K562 (cell line): ENCODE results near the gene ILK. TPM values are rescaled to one million over a fixed set of nuclear protein-coding genes. Genes with fewer than 3 reads are reported as not detected.

Experiments
- ATAC-seq: fragments of 200-7000 bp; cut with Tn5 transposase; 3 replicates; pipeline ENCODE4 v1.9.1; 2020; ENCODE audit warnings: moderate library complexity
- BruUV-seq: library from RNA; stranded (reverse); fragments of 400-500 nt; replicated peaks from 2 replicates; lab custom pipeline; 2021; lab: Mats Ljungman, UMichigan
- CTCF ChIA-PET: fragments of 300-600 bp; formaldehyde crosslinking; extraction: SDS; loops from one replicate; lab custom pipeline; 2021; ENCODE audit warnings: low intra/inter-chr PET ratio; lab: Yijun Ruan, JAX
- POLR2A ChIA-PET: fragments of 300-600, 350-650 bp; sonication (Branson Sonifier 250); formaldehyde crosslinking; extraction: SDS; loops from one replicate; lab custom pipeline; 2021; ENCODE audit warnings: antibody characterized with exemption, inconsistent platforms; lab: Yijun Ruan, JAX
- DNase-seq, 4 experiments: peaks; one replicate each; pipeline versions ENCODE4 v3.0.0 to v3.0.0-alpha.2; 2011 to 2018; ENCODE audit warnings: low spot score in 3 of 4, mixed read lengths in 3 of 4; ENCODE audit errors: extremely low read depth in 1 of 4
- FAIRE-seq: peaks from 2 replicates; lab custom pipeline; 2011; peaks lifted over from hg19 to GRCh38; lab: Jason Lieb, UNC
- H2AFZ ChIP-seq: 2 replicates; pipeline ENCODE4 v1.6.0; 2011; ENCODE audit warnings: low read depth, low read length, control low read depth, inconsistent platforms
- H3K27ac ChIP-seq: fragments of 200-600 bp; 3 replicates; pipeline ENCODE4 v1.8.0; 2011; ENCODE audit warnings: low read depth, mild to moderate bottlenecking, control low read depth, inconsistent platforms, low read length, moderate library complexity, mixed read lengths; ENCODE audit errors: extremely low read depth
- H3K27me3 ChIP-seq, 2 experiments: fragments of 300-600 bp in 1 of 2; 2 replicates in 1 of 2; 3 replicates in 1 of 2; pipeline versions ENCODE4 v1.6.0 to v1.8.0; 2011; ENCODE audit warnings: inconsistent platforms in 2 of 2, low read length in 2 of 2, mild to moderate bottlenecking in 1 of 2, mixed read lengths in 1 of 2, moderate library complexity in 1 of 2; ENCODE audit not compliant: control insufficient read depth in 2 of 2, insufficient read depth in 2 of 2
- H3K36me3 ChIP-seq: fragments of 300-600 bp; 3 replicates; pipeline ENCODE4 v1.8.0; 2011; ENCODE audit warnings: mild to moderate bottlenecking, low read length, inconsistent platforms; ENCODE audit not compliant: control insufficient read depth, insufficient read depth
- H3K4me1 ChIP-seq, 2 experiments: fragments of 200-600 bp in 1 of 2; replicated peaks in 1 of 2; 2 replicates in 1 of 2; 3 replicates in 1 of 2; pipeline versions ENCODE4 v1.5.1 to v1.8.0; 2011; ENCODE audit warnings: inconsistent platforms in 2 of 2, low read length in 2 of 2, mild to moderate bottlenecking in 1 of 2, mixed read lengths in 1 of 2, moderate library complexity in 1 of 2; ENCODE audit not compliant: control insufficient read depth in 2 of 2, insufficient read depth in 2 of 2
- H3K4me2 ChIP-seq: 2 replicates; pipeline ENCODE4 v1.6.1; 2011; ENCODE audit warnings: low read length, control low read depth, inconsistent platforms, mixed read lengths; ENCODE audit not compliant: insufficient read depth
- H3K4me3 ChIP-seq: fragments of 200-600 bp; sonication (generic), shearing (Covaris generic); 2 replicates; pipeline ENCODE4 v1.5.1; 2016; ENCODE audit warnings: control low read depth, inconsistent platforms
- H3K79me2 ChIP-seq: fragments of 200-600 bp; 3 replicates; pipeline ENCODE4 v1.8.0; 2011; ENCODE audit warnings: low read length, inconsistent platforms; ENCODE audit not compliant: control insufficient read depth, insufficient read depth
- H3K9ac ChIP-seq, 2 experiments: 2 replicates each; pipeline versions ENCODE4 v1.6.0 to v1.6.1; 2011; ENCODE audit warnings: low read depth in 2 of 2, low read length in 2 of 2, control low read depth in 1 of 2, inconsistent platforms in 1 of 2, mild to moderate bottlenecking in 1 of 2, mixed read lengths in 1 of 2; ENCODE audit not compliant: insufficient read depth in 1 of 2
- H3K9me1 ChIP-seq: one replicate; pipeline ENCODE4 v1.6.0; 2011; ENCODE audit warnings: inconsistent platforms, mild to moderate bottlenecking, low read length, moderate library complexity; ENCODE audit not compliant: control insufficient read depth, insufficient read depth
- H3K9me3 ChIP-seq: replicated peaks from 2 replicates; pipeline ENCODE4 v1.5.1; 2011; ENCODE audit warnings: low read depth, low read length, inconsistent platforms; ENCODE audit not compliant: control insufficient read depth, insufficient read depth
- H4K20me1 ChIP-seq: replicated peaks from 2 replicates; pipeline ENCODE4 v1.6.1; 2011; ENCODE audit warnings: low read length, inconsistent platforms, mixed read lengths; ENCODE audit not compliant: control insufficient read depth, insufficient read depth
- BRD9 ChIP-seq: fragments of 450-650 bp; IDR thresholded peaks from 2 replicates; pipeline ENCODE4 v1.6.1; 2018; ENCODE audit warnings: low read depth; ENCODE audit not compliant: partially characterized antibody
- DACH1 ChIP-seq: fragments of 450-650 bp; IDR thresholded peaks from 2 replicates; pipeline ENCODE4 v1.6.1; 2018; ENCODE audit not compliant: partially characterized antibody
- DMBX1 ChIP-seq: fragments of 250-450 bp; sonication (Bioruptor Pico); IDR thresholded peaks from 2 replicates; pipeline ENCODE4 v1.8.0; 2022; ENCODE audit warnings: inconsistent platforms, mild to moderate bottlenecking, moderate library complexity, borderline replicate concordance
- EP300 ChIP-seq: IDR thresholded peaks from 2 replicates; pipeline ENCODE4 v1.6.1; 2012; ENCODE audit warnings: low read length, improper control_type of control experiment
- FUS ChIP-seq: fragments of 200-400 bp; formaldehyde crosslinking; optimal IDR thresholded peaks from 2 replicates; pipeline ENCODE3; 2017; ENCODE audit warnings: low read depth, low read length
- HCFC1 ChIP-seq: IDR thresholded peaks from 2 replicates; pipeline ENCODE4 v1.6.1; 2012; ENCODE audit warnings: low read depth, low read length, improper control_type of control experiment
- JUN ChIP-seq, 2 experiments: sonication (generic) in 1 of 2; formaldehyde crosslinking in 1 of 2; IDR thresholded peaks; 2 replicates each; pipeline versions ENCODE4 v1.6.1 to v1.8.0; 2012 to 2022; ENCODE audit warnings: borderline replicate concordance in 2 of 2, mild to moderate bottlenecking in 2 of 2, improper control_type of control experiment in 1 of 2, low read depth in 1 of 2, low read length in 1 of 2, missing genetic modification reagents in 1 of 2
- LCOR ChIP-seq: sonication (generic); formaldehyde crosslinking; IDR thresholded peaks from 2 replicates; pipeline ENCODE4 v1.8.0; 2022; ENCODE audit warnings: mild to moderate bottlenecking, missing genetic modification reagents
- MEIS2 ChIP-seq: fragments of 450-650 bp; IDR thresholded peaks from 2 replicates; pipeline ENCODE4 v1.6.1; 2014; ENCODE audit warnings: mild to moderate bottlenecking; ENCODE audit not compliant: partially characterized antibody
- MYC ChIP-seq, 2 experiments: fragments of 250-450 bp in 1 of 2; sonication (Bioruptor Pico) in 1 of 2; IDR thresholded peaks; 2 replicates each; pipeline versions ENCODE4 v1.5.1 to v1.6.1; 2012 to 2021; ENCODE audit warnings: low read depth in 2 of 2, borderline replicate concordance in 1 of 2, improper control_type of control experiment in 1 of 2, low read length in 1 of 2, mild to moderate bottlenecking in 1 of 2, moderate library complexity in 1 of 2
- NBN ChIP-seq: fragments of 450-650 bp; IDR thresholded peaks from 2 replicates; pipeline ENCODE4 v1.6.1; 2016; ENCODE audit warnings: low read depth, mild to moderate bottlenecking
- SMAD3 ChIP-seq: fragments of 450-650 bp; formaldehyde crosslinking; conservative IDR thresholded peaks from 2 replicates; pipeline ENCODE4 v1.4.0; 2020; ENCODE audit warnings: mild to moderate bottlenecking
- SRSF7 ChIP-seq: fragments of 200-400 bp; formaldehyde crosslinking; optimal IDR thresholded peaks from 2 replicates; pipeline ENCODE3; 2017; ENCODE audit warnings: mild to moderate bottlenecking, low read depth, low read length
- TAL1 ChIP-seq: fragments of 450-650 bp; IDR thresholded peaks from 2 replicates; pipeline ENCODE4 v1.6.1; 2016; ENCODE audit warnings: mild to moderate bottlenecking
- TARDBP ChIP-seq: fragments of 450-650 bp; IDR thresholded peaks from 2 replicates; pipeline ENCODE4 v1.6.1; 2016
- TCF7 ChIP-seq: sonication (generic); IDR thresholded peaks from 2 replicates; pipeline ENCODE4 v1.6.1; 2016; ENCODE audit warnings: antibody characterized with exemption, borderline replicate concordance
- TEAD1 ChIP-seq, 2 experiments: fragments of 450-650 bp in 1 of 2; sonication (generic) in 1 of 2; formaldehyde crosslinking; IDR thresholded peaks; 2 replicates each; pipeline versions ENCODE4 v1.4.0 to v1.8.0; 2020 to 2022; ENCODE audit warnings: mild to moderate bottlenecking in 2 of 2, missing genetic modification reagents in 1 of 2
- TRIM28 ChIP-seq: fragments of 450-650 bp; IDR thresholded peaks from 2 replicates; pipeline ENCODE4 v1.6.1; 2017
- XRCC3 ChIP-seq: fragments of 450-650 bp; IDR thresholded peaks from 2 replicates; pipeline ENCODE4 v1.6.1; 2017; ENCODE audit warnings: mild to moderate bottlenecking, moderate library complexity
- ZC3H8 ChIP-seq: fragments of 450-650 bp; IDR thresholded peaks from 2 replicates; pipeline ENCODE4 v1.6.1; 2017
- ZFP91 ChIP-seq: sonication (generic); formaldehyde crosslinking; IDR thresholded peaks from 2 replicates; pipeline ENCODE4 v1.8.0; 2022; ENCODE audit warnings: mild to moderate bottlenecking, missing genetic modification reagents
- ZNF184 ChIP-seq: sonication (generic); formaldehyde crosslinking; IDR thresholded peaks from 2 replicates; pipeline ENCODE4 v1.5.0; 2020; ENCODE audit warnings: missing genetic modification reagents
- ZNF316 ChIP-seq: fragments of 450-650 bp; IDR thresholded peaks from 2 replicates; pipeline ENCODE4 v1.6.1; 2016
- ZNF644 ChIP-seq: fragments of 200-800 bp; sonication (Bioruptor generic); IDR thresholded peaks from 2 replicates; pipeline ENCODE4 v1.6.1; 2016; ENCODE audit warnings: low read depth, missing genetic modification characterization, missing compliant biosample characterization
- WGBS: fragments of 100-300 bp; shearing (Covaris generic); methylation state at CpG from one replicate; pipeline ENCODE4 v1.1.6; 2016; ENCODE audit warnings: low coverage, mixed read lengths; ENCODE audit not compliant: insufficient coverage; ENCODE audit errors: missing lambda C conversion rate; 5-methylcytosine and 5-hydroxymethylcytosine counted together
- in situ Hi-C: fragments of 300-500 bp; cut with MboI; formaldehyde crosslinking; loops from 4 replicates; pipeline ENCODE4 v1.15.0; 2018; ENCODE audit warnings: inconsistent platforms, mixed read lengths
- intact Hi-C: fragments of 100-400 bp; cut with micrococcal nuclease; formaldehyde crosslinking; loops from 2 replicates; pipeline ENCODE4 v1.14.2; 2022
- polyA plus RNA-seq, 8 experiments: library from polyadenylated mRNA; depleted of rRNA in 4 of 8; stranded (reverse) in 5 of 8; unstranded in 3 of 8; fragments of >200 nt; fragmentation: Nextera tagmentation in 2 of 8; fragmentation: Illumina TruSeq in 1 of 8; extraction: Ambion mirVana in 2 of 8; extraction: Trizol in 1 of 8; gene quantifications; 2 replicates each; pipeline versions ENCODE4 v1.2.1 to v1.2.3, GENCODE V29; 2011 to 2014; ENCODE audit warnings: inconsistent platforms in 1 of 8, missing spikeins in 1 of 8
- total RNA-seq, 7 experiments: library from RNA; depleted of rRNA in 6 of 7; stranded (reverse); fragments of >200 nt in 6 of 7; fragmentation: Illumina TruSeq in 2 of 7; extraction: Trizol in 2 of 7; gene quantifications; 2 replicates each; pipeline versions ENCODE4 v1.2.1 to v1.2.3, GENCODE V29; 2011 to 2021; ENCODE audit warnings: low replicate concordance in 1 of 7

The ILK gene
- total and polyA plus RNA-seq, 9 of the 15 experiments (the other 6 are each of a cell fraction or from before 2014, with no cell fraction given) = 43.3 to 95.9 (median 58.9) TPM

GRCh38 chr11:6563121-6563619 lies 40.4 kb upstream of the ILK start:
- Histone ChIP-seq H3K4me2 (peak overlapping the region; percentile 61), H3K4me1 (peaks cover 27 to 29% of the 10 kb centered on the region in 2 experiments; a peak in 4 of 5 replicates), H3K27me3 (no peaks in the 10 kb centered on the region), H3K4me3 (no peak overlapping the region), H3K36me3 (no peaks in the 10 kb centered on the region), H3K27ac (no peak overlapping the region; the same call in 2 of the 3 replicates), H3K9ac (peak overlapping the region in 1 of 2 experiments; percentile 11; a peak in 1 of 4 replicates), H2AFZ (no peak overlapping the region; the same call in 1 of the 2 replicates), H4K20me1 (no peaks in the 10 kb centered on the region), H3K9me1 (peaks cover 6% of the 10 kb centered on the region), H3K9me3 (no peaks in the 10 kb centered on the region), H3K79me2 (no peaks in the 10 kb centered on the region)
- WGBS = 17% methylated on average over 4 of the region's 4 CpGs
- ATAC-seq = peak; percentile 83
- intact Hi-C loops (no loop called here), in situ Hi-C loops (no loop called here)
- no TSS peak for BruUV-seq
- ChIA-PET CTCF (no interaction called here), POLR2A (interaction anchor here (0.7 to 1.9 kb wide), 6 partner anchors 8 to 1701 kb away, joined by 3 to 11 read pairs (median 3); partner anchors contain the start of genes ILK, RRP8 and TAF10)
- FAIRE-seq = peak; percentile 87
- peak; percentile 70 to 91 (median 80) for DNase-seq
- TF ChIP-seq DACH1 (peak; percentile 96), NBN (peak; percentile 70), BRD9 (peak; percentile 48), JUN (IDR thresholded peaks at IDR 0.05; ENCODE audit: borderline replicate concordance, low read depth, low read length) (peak; percentile 36; the same call in 1 of the 2 replicates), JUN (CRISPR knock-in tag; IDR thresholded peaks at IDR 0.05; ENCODE audit: borderline replicate concordance) (no peak), TRIM28 (no peak), TEAD1 (CRISPR knock-in tag; IDR thresholded peaks at IDR 0.05) (peak in 1 of 2 experiments; percentile 23; a peak in 1 of 4 replicates), ZNF184 (CRISPR knock-in tag) (no peak), EP300 (peak; percentile 93), LCOR (CRISPR knock-in tag) (peak; percentile 24; the same call in 1 of the 2 replicates), SMAD3 (CRISPR knock-in tag) (no peak), TAL1 (peak; percentile 95), SRSF7 (no peak), DMBX1 (CRISPR knock-in tag) (peak; percentile 80), XRCC3 (no peak), TCF7 (no peak), ZNF316 (peak; percentile 49), MYC (IDR thresholded peaks at IDR 0.05; ENCODE audit: low read depth, low read length) (peak; percentile 85), MYC (CRISPR knock-in tag; IDR thresholded peaks at IDR 0.05; ENCODE audit: borderline replicate concordance, low read depth) (no peak), ZFP91 (no peak), ZNF644 (peak; percentile 60; the same call in 1 of the 2 replicates), ZC3H8 (no peak), HCFC1 (0 out of 2 replicates have a peak, but pooled peaks have one; percentile 17), MEIS2 (no peak), FUS (no peak), TARDBP (peak; percentile 55; the same call in 1 of the 2 replicates)
